ENCODE measurements around the gene VWF.
"Not testable (repeated sequence)": the region's sequence is repeated elsewhere in the genome, so short reads cannot be mapped to it uniquely, and the experiment has no call there.

VWF gene

DNA sequence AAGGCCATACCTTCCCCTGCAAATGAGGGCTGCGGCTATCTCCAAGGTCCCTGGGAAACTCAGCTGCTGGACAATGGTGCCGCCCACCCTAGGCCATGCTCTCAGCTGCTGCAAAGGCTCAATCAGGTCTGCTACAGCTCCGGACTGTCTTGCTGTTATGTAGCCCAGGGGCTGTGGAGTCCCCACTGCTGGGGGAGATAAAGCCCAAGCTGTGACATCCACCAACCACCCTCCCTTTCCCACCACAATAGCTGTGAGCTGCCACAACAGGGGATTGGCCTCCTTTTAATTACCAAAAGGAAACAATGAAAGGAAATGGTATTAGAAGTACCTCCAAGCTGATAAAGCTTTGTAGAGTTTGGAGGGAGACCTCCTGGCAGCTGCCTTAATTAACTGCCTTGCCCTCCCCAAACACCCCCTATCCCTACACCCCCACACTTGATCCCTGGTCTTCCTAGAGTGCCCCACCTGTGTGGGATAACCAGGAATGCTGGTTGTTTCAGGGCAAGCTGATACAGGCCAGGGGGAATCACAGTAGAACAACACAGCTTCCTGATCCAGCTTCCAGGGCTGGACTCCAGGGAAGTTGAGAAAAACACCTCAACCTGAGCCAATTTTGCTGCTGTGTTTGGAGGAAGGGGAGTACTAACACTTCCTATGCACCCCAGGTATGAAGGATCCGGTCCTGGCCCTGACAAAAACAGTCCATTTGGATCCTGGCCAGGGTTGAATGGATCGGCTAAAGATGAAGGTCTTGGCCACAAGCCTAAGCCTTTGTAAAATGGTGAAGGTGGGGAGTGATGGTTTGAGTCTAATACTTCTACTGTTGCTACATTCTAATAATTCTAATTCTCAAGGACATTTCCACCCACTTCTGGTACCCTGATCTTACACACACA is at the start of gene VWF:
TSS of gene VWF (minus strand) at position 260 of the 899 bp plus-strand sequence. CDS start 1,474 bp downstream, outside the sequence.
- DNase-seq = no peak

DNA sequence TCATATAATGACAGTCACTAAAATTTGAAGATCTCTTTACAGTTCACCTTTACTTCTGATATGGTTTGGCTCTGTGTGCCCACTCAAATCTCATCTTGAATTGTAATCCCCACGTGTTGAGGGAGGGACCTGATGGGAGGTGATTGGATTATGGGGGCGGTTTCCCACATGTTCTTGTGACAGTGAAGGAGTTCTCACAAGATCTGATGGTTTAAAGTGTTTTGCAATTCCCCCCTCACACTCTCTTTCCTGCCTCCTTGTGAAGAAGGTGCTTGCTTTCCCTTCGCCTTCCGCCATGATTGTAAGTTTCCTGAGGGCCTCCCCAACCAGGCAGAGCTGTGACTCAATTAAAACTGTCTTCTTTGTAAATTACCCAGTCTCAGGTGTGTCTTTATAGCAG is 48.4 kb upstream of the VWF start:
- no peak for DNase-seq

DNA sequence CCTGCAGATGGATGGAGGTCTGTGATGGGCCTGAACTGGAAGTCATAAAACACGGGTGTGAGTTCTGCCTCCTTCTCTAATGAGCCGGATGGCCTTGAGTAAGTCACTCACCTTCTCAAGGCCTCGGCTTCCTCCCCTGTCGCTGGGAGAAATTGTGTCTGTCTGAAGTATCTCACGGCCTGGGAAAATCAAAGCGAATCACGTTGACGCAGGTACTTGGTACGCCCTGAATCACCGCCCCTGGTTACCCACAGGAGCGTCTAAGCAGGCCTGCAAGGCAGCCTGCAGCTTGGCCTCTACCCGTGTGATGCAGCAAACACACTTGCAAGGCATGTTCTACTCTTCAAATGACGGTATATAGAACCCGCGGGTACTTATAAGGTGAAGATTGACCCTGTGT is 47.6 kb upstream of the VWF start:
- no peak for DNase-seq

DNA sequence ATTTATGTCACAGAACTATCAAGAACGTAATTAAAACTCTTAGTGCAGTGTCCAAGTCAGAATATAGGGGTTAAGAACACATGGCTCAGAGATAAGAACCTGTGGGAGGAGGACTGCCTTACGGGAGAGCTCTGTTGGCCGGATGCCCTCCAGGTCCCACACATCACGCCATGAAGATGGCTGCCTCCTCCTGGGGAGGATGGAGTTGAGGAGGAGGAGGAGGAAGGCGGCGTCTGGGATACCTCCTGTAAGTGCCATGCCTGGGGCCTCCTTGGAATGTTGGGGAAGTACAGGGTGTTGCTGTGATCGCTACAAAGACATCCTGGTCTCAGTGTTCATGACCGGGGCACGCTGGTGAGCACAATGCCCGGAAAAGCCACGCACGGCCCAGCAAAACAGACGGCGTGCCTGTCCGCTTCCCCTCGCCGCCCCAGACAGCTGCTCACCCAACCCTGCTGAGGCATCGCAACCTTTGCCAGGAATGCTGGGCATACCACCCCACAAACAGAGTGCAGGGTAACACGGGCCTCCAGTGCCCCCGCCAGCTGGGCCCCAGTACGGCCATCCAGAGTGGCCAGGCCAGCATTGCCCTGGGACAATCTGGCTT is 47.0 kb upstream of the VWF start:
- DNase-seq = no peak

DNA sequence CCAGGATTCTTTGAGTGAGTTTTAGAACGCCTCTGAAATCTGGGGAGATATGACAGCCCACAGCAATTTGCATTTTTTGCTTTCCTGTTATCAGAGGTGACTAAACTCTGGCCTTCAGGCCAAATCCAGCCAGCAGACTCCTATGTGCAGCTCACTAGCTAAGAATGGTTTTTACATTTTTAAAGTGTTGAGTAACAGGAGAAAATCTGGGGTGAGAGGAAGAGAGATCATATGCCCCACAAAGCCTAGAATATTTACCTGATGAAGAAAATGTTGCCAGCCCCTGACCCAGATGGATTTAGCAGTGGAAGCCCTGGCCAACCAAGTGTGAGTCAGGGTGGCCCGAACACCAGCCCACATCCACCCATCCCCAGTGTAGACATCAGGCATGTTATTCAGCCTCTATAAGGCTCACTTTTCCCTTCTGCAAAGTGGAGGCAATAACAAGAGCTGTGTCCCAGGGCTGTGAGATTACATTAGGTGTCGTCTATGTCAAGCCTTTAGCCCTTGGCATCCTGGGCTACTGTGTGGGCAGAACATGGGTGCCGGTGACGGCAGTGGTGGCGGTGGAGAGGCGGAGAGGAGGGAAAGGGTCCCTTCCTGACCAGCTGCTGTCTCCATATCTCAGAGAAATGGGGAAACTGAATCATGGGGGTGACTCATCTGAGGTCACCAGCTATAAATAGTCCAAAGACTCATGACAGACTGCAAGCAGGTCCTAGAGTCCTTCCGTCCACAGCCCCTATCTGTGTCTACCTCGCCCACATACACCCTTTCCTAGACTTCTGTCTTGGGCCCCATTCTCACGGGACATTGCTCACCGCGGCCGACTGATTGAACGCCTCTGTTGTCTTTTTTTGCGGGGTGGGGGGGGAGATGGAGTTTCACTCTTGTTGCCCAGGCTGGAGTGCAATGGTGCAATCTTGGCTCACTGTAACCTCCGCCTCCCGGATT is 43.1 kb upstream of the VWF start:
- no peak for DNase-seq

DNA sequence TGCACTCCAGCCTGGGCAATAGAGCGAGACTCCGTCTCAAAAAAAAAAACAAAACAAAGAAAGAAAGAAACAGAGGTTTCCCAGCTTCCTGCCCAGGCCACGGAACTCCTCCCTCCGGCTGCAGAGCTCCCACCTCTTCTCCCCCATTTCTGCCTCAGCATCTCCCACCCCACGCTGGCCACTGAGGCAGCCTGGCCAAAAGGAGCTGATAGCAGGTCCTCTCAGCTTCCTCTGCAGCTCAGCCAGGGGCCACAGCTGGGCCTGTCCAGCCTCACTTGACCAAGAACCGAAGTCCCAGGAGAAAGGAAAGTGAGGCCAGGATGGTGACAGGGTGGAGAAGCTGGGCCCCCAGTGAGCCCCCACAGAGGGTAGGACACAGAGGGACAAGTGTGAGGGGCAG is 42.3 kb upstream of the VWF start:
- DNase-seq = no peak

DNA sequence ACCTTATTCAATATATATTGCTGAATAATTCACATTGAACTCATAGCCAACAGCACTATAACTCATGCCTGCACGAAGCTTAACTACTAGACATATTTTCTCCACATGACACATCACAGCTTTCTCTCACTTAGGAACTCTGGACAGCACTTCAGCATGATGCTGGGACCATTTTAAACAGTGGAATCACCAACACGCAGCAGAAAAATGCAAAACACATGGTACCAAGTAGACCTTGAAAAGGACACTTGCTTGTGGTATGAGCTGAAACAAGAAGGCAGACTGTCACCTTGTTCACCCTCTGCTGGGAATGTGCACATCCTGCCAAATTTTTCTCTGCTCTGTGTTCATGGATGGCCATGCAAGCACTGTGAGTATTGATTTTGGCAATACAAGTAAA is 40.9 kb upstream of the VWF start:
- no peak for DNase-seq

DNA sequence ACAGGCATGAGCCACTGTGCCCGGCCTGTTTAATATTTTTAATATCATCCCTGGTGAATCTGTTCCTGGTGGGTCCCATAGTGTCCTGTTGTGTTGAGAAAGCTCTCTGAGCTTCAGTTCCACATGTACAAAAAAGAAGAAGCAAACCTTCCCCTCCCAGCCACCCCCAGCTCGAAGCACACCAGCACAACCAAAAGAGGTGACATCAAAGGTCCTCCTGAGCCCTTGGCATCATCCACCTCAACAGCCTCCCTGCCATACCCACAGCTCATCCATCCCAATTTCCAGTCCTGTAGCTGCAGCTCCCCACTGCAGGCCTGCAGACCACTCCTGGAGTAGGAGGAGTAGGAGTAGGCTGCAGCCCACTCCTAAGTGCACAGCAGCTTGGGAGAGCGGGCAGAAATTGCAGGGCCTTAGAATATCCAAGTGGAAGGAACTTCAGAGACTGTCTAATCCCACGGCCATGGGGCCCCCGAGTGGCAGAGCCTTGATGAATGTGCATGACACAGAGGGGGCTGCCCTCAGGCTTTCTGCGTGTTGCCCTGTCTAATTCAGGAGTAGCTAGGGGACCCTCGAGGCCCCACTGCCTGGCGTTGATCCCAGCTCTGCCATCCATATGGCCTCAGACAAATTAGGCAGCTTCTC is 39.1 kb upstream of the VWF start:
- DNase-seq = no peak

DNA sequence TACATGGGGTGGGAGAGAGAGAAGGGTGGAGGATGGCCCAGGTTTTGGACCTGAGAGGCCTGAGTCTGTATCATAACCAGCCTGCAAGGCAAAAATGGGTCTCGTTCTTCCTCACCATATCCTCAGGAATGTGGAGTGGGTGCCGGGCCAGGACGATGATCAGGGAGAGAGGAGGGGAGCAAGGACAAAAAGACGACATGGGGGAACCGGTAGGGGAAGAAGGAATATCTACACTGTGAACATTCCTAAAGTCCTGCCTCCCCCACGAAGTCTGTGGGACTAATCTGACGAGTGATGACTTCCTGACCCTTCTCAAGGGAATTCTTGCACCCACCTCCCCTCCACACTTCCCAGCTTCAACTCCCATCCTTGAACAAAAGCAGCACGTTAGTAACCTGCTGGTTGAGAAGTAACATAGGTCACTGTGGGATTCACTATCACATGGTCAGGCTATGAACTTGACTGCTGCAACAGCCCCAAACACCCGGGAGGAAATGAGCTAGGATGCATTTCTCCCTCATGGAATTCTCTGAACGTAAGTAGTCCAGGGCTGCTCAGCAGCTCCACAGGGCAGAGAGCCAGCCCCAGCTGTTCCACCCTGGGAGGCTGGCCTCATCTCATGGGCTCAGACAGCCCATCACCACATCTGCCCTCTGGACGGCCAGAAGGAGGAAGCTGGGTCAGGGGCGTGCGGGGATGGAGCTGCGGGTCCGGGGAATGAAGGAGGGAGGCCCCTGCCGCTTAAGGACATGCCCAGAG is 36.8 kb upstream of the VWF start:
- DNase-seq = no peak

DNA sequence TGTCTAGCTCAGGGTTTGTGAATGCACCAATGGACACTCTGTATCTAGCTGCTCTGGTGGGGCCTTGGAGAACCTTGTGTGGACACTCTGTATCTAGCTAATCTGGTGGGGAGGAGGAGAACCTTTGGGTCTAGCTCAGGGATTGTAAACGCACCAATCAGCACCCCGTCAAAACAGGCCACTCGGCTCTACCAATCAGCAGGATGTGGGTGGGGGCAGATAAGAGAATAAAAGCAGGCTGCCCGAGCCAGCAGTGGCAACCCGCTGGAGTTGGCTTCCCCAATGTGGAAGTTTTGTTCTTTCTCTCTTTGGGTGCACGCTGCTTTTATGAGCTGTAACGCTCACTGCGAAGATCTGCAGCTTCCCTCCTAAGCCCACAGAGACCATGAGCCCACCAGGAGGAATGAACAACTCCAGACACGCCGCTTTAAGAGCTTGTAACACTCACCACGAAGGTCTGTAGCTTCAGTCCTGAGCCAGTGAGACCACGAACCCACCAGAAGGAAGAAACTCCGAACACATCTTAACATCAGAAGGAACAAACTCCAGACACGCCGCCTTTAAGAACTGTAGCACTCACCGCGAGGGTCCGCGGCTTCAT is 35.7 kb upstream of the VWF start:
- DNase-seq = not testable (repeated sequence)

DNA sequence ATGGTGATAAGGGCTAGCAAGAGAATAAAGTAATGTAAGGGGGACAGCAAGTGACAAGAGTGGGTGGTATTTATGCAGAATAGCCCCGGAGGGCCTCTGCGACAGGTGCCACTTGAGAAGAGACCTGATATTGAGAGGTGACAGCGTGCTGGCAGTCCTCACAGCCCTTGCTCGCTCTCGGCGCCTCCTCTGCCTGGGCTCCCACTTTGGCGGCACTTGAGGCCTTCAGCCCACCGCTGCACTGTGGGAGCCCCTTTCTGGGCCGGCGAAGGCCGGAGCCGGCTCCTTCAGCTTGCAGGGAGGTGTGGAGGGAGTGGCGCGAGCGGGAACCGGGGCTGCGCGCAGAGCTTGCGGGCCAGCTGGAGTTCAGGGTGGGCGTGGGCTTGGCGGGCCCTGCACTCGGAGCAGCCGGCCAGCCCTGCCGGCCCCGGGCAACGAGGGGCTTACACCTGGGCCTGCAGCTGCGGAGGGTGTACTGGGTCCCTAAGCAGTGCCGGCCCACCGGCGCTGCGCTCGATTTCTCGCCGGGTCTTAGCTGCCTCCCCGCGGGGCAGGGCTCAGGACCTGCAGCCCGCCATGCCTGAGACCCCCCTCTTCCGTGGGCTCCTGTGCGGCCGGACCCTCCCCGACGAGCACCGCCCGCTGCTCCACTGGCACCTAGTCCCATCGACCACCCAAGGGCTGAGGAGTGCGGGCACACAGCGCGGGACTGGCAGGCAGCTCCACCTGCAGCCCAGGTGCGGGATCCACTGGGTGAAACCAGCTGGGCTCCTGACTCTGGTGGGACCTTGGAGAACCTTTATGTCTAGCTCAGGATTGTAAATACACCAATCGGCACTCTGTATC is 34.9 kb upstream of the VWF start:
- DNase-seq = not testable (repeated sequence)

DNA sequence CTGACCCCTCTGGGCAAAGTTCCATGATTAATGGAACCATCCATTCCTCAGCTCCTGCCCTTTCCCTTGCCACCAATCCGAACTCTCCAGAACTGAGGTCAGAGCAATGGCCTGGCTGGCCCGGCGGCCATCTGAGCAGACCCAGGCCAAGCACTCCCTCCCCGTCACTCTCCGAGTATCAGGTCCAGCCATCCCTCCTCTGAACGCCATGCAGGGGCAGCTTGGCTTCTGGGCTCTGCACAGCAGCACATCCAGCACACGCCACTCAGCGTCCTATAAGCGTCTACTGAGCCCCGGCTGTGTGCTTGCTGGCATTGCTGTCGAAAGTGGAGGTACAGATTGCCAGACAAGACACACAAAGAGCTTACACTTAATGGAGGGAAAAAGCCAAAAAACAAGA is 34.3 kb upstream of the VWF start:
- DNase-seq = no peak

DNA sequence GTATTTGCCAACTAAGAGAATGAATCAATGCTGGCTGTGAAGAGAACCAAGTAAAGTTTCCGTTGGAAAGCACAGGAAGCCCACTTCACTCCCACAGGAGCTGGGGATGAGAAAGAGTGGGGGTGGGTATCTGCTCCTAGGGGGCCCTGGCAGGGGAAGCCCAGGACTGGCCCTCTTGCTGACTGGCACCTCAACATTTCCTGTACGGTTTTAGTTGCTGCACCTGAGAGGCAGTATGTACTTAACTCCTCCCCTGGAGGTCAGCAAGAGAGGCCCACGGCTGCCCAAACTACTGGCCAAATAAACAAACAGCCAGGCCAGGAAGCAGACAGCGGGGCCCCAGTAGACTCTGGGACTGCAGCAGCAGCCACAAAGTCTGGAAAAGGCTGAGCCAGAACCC is 33.8 kb upstream of the VWF start:
- no peak for DNase-seq

DNA sequence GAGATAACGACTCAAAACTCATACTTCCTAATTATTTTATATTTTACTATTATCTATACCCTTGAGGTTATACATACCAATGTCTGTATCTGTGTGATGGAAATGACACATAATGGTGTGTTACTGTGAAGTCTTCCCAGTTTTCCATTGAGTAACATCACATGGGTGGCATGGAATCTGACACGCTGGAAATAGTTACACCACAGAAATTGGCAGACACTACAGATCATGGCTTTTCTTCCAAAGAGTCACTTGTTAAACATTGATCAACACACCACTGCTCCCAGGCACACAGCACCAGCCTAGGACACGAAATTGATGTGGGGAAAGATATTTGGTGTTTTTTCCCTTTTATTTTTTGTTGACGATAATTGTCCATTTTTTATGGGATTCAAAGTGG is 33.0 kb upstream of the VWF start:
- no peak for DNase-seq

DNA sequence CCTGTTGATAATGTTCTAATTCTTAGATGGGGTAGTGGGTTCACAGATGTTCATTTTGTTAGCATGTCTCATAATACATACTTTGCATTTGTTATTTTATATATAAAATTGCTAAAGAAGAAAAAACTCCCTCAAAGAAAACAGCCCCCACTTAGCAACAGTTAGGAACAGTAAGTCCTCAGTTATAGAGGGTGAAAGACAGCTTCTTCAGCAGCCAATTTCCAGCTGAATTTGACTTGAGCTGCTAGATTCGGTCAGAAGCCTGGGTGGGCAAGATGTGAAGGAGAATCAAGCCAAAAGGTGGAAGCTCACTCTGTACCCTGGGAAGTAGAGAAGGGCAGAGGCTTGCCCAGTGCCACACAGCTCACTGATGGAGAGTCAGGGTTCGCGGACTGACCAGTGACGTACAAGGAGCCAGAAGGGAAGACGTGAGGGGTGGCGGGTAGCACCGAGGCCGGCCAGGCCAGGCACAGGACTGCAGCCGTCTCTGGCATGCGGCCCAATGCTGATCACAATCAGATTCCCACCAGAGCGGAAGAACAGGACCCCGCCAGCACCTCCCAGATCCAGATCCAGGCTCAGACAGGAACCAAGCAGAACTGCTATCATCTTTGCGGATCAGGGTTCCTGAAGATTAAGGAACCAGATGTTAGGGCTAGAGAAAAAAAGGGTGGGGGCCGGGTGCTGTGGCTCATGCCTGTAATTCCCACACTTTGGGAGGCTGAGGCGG is 30.4 kb upstream of the VWF start:
- no peak for DNase-seq

DNA sequence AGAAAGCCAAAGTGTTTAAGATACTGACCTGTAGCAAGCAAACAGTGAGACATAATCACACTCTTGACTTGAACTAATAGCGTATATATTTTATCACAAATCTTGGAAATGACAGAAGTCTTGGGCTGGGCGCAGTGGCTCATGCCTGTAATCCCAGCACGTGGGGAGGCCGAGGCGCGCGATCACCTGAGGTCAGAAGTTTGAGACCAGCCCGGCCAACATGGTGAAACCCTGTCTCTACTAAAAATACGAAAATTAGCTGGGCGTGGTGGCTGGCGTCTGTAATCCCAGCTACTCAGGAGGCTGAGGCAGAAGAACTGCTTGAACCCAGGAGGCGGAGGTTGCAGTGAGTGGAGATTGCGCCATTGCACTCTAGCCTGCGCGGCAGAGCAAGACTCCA is 24.3 kb upstream of the VWF start:
- not testable (repeated sequence) for DNase-seq

DNA sequence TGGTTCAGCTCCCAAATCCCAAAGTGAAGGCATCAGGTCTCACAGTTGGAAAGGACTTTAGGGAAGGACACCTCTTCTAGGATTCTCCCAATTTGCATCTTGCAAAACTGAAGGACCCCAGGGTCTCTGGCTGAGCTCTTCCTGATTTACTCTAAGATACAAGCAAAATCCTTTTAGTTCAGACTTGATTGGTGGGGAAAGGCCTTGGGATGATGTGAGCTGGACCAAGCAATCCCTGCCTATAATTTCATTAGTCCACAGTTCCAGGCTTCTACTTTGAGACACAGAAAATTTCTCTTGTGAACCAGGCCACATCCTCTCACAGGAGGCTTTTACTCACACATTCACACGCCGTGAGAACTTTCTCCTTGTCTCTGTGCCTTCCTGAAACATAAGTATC is 23.6 kb upstream of the VWF start:
- no peak for DNase-seq

DNA sequence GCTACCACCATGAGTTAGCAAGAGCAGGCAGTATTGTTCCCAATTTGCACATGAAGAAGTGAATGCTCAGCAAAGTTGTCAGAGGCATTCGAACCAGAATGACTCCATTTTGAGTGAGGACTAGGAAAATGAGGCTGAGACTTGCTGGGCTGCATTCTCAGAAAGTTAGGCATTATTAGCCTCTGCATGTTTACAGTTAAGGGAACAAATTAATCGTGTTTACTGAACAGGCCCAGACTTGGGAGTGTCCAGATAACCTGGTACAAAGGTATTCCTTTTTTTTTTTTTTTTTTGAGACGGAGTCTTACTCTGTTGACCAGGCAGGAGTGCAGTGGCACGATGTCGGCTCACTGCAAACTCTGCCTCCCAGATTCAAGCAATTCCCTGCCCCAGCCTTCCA is 22.5 kb upstream of the VWF start:
- DNase-seq = no peak

DNA sequence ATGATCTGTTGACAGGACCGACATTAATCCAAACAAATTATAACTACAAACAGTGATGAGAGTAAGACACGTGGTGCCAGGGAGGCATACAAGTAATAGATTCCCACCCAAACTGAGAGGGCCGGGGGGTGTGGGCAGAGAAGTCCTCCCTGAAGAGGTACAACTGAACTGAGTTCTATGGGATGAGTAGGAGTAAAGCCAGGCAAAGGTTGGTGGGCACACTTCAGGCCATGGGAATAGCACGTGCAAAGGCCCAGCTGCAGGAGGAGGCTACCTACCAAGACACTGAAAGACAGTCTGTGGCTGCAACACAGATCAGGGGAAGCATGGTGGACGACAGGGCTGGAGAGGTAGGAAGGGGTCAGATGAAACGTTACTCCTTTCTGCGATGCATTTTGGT is 22.0 kb upstream of the VWF start:
- no peak for DNase-seq

DNA sequence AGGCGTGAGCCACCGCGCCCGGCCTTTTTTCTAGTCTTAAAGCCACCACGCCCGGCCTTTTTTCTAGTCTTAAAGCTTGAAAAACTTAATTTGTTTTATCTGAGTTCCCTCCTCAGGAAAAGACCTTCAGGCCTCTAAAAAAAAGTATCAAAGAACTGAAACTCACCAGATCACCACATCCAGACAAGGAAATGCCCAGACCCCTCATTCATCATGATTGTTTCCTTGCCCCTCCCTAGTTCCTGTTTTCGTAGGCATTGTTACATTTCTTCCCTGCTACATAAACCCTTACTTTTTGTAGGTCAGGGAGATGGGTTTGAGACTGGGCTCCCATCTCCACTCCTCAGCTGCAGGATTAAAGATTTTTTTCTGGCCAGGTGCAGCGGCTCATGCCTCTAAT is 21.1 kb upstream of the VWF start:
- DNase-seq = no peak
